Measurements from ENCODE around the gene EID2B.

EID2B gene

DNA sequence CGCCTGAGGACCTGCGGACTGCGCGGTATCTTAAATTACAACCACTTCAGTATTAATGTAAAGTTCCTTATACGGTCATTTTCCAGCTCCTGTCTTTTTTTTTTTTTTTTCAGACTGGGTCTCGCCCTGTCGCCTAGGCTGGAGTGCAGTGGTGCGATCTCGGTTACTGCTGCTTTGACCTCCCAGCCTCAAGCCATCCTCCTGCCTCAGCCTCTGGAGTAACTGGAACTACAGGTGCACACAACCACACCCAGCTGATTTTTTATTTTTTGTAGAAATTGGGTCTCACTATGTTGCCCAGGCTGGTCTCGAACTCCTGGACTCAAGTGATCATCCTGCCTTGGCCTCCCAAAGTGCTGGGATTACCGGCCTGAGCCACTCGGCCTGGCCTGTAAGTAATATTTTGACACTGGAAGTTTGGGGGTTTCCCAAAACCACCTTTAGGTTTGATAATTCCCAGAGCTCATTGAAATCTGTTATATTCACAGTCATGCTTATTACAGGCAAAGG lies 406 bp upstream of the EID2B start:
- DNase-seq (ENCODE audit: low read depth) = no peak

- DNase-seq (ENCODE audit: low read depth) = no peak
Observed at GRCh38 chr19:39531834-39532232, 819 bp downstream of the EID2B start.

DNA sequence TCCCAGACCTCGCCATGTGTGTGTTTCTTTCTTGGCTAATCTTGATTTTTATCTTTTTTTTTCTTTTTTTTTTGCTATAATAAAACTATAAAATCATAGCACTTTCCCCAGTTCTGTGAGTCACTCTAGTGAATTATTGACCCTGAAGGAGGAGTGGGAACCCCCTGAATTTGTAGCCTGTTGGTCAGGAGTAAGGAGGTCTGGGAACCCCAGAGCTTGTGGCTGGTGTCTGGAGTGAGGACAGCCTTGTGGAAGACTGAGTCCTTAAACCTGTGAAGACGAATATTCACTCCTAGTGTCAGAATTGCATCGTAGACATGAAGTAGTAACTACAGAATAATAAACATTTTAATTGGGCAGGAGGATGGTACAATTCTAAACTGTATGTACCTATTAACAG lies 7.4 kb downstream of the EID2B start:
- no peak for DNase-seq (ENCODE audit: low read depth)

DNA sequence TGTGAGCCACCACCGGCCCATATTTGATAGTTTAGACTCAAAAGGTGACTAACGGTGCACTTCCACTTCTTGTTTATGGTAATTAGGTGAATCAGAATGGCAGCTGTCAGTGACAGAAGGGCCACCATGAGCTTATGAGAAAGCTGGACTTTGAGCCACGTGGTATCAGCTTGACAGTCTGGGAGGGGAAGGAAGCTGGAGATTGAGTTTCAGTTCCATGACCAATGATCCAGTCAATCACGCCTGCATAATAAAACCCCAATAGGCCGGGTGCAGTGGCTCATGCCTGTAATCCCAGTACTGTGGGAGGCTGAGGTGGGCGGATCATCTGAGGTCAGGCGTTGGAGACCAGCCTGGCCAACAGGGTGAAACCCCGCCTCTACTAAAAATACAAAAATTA lies 8.2 kb downstream of the EID2B start:
- no peak for DNase-seq (ENCODE audit: low read depth)

GRCh38 chr19:39520541-39521484 lies 11.8 kb downstream of the EID2B start:
- DNase-seq (ENCODE audit: low read depth) = no peak

- DNase-seq (ENCODE audit: low read depth) = no peak
Observed at GRCh38 chr19:39518975-39519374, 13.7 kb downstream of the EID2B start.

GRCh38 chr19:39518458-39518857 lies 14.2 kb downstream of the EID2B start:
- no peak for DNase-seq (ENCODE audit: low read depth)

DNA sequence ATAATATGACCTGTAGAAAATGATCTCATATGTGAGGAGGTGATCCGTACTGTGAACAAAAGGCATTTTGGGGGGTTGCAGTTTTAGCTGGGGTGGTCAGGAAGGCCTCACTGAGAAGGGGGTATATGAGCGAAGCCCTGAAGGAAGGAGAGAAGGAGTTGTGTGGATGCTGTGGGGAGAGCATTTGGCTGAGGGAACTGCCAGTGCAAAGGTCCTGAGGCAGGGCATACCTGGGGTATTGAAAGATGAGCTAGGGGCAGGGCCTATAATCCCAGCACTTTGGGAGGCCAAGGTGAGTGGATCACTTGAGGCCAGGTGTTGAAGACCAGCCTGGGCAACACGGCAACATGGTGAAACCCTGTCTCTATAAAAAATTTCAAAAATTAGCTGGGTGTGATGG lies 15.2 kb downstream of the EID2B start:
- DNase-seq (ENCODE audit: low read depth) = no peak

DNA sequence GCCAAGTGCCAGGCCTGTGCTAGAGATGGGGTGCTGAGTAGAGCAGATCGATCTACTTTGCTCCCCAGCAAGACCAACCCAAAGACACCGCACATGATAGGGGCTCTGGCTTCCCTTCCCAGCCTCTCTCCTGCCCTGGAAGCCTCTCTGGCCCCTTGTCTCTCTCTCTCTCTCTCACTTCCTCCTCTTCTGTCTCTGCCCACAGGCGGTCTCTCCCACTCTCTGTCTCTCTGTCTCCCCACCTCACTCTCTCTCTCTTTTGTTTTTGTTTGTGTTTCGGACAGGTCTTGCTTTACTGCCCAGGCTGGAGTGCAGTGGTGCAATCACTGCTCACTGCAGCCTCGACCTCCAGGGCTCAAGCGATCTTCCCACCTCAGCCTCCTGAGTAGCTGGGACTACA lies 16.4 kb downstream of the EID2B start:
- no peak for DNase-seq (ENCODE audit: low read depth)

DNA sequence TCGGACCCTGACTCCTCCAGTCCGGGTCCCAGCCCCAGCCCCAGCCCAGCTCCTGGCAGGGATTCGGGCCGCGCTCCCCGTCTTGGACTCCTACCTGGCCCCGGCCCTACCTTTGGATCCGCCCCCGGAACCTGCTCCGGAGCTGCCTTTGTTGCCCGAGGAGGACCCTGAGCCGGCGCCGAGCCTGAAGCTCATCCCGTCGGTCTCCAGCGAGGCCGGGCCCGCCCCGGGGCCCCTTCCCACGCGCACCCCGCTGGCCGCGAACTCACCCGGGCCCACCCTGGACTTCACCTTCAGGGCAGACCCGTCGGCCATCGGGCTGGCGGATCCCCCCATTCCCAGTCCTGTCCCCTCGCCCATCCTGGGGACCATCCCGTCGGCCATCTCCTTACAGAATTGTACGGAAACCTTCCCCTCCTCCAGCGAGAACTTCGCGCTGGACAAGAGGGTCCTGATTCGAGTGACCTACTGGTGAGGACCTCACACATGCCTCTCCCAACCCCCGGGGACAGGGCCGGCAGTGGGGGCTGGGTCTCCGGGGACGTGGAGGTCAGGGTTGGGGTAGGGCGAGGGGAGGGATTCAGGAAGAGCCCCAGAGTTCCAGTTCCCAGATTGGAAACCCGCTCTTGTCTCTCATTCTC lies 17.0 kb downstream of the EID2B start:
- no peak for DNase-seq (ENCODE audit: low read depth)

GRCh38 chr19:39514840-39515550 lies 17.7 kb downstream of the EID2B start, which contains the start of gene SELENOV:
Gene SELENOV, plus strand, starts transcription at chr19:39515139. Its CDS starts 74 bp downstream, at chr19:39515213.
- DNase-seq (ENCODE audit: low read depth) = no peak

DNA sequence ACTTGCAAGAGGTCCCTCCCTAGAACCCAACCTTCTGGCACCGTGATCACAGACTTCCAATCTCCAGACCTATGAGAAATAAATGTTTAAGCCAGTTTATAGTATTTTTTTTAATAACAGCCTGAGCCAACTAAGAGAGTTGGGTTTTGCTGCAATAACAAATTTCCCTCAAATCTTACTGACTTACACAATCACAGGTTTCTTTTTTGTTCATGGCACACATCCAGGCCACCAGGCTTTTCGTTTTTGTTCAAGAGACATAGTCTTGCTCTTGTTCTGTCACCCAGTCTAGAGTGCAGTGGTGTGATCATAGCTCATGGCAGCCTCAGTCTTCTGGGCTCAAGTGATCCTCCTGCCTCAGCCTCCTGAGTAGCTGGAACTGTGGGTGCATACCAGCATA lies 19.7 kb downstream of the EID2B start:
- no peak for DNase-seq (ENCODE audit: low read depth)

- no peak for DNase-seq (ENCODE audit: low read depth)
Observed at GRCh38 chr19:39509233-39509632, 23.4 kb downstream of the EID2B start.

- DNase-seq (ENCODE audit: low read depth) = no peak
Observed at GRCh38 chr19:39508629-39509028, 24.0 kb downstream of the EID2B start.

DNA sequence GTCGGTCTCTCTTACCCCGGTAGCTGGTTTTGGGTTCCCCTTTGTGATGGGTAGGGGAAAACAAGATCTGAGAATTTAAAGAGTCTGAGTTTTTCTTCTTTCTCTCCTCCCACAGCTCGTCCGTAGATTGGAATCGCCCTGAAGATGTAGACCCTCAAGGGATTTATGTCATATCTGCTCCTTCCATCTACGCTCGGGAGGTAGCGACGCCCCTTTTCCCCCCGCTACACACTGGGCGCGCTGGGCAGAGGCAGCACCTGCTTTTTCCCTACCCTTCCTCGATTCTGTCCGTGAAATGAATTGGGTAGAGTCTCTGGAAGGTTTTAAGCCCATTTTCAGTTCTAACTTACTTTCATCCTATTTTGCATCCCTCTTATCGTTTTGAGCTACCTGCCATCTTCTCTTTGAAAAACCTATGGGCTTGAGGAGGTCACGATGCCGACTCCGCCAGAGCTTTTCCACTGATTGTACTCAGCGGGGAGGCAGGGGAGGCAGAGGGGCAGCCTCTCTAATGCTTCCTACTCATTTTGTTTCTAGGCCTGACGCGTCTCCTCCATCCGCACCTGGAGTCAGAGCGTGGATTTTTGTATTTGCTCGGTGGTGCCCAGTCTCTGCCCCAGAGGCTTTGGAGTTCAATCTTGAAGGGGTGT lies 24.8 kb downstream of the EID2B start:
- DNase-seq (ENCODE audit: low read depth) = no peak

GRCh38 chr19:39506944-39507714 lies 25.5 kb downstream of the EID2B start:
- DNase-seq (ENCODE audit: low read depth) = peak; percentile 67

DNA sequence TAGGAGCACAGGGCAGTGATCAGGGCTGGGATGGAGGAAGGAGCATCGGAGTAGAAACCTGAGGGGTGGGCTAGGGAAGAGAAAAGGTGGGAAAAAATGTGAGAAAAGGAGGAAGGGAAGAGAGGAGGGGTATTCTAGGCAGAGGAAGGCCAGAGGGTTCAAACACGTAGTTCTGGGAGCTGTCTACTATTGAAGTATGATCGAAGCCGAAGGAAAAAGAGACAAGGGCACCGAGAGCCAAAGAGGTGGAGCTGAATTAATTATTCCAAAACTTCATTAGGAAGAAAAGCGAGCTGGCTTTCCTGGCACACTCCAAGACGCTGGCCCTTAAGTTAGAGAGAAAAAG lies 26.1 kb downstream of the EID2B start:
- no peak for DNase-seq (ENCODE audit: low read depth)

DNA sequence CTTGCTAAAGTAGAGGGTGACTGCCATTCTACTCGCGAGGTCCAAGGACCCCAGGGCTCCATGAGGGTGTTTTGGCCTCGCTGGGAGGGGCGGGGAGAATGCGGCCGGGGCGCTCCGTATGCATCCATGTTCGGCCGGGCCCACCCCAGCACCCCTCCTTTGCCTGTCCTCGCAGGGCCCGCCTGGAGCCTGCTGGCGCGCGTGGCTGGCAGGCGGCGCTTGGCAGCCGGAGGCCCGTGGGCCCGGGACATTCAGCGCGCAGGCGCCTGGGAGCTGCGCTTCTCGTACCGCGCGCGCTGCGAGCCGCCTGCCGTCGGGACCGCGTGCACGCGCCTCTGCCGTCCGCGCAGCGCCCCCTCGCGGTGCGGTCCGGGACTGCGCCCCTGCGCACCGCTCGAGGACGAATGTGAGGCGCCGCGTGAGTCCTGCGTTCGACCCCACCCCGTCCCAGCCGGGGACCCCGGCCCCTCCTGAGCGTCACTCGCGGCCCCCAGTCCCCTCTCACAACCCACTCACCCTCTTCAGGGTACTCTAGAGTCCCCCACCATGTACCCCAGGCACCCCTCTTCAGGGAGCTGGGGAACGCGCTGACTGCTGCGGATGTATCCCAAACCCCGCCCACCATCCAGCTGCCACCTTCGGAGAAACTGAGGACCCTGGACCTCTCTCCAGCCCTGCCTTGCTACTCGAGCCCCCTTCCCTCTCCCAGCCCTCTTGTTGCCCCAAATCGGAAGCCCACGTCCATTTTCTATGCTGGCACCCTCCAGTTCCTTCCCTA lies 29.8 kb downstream of the EID2B start:
- peak; percentile 62 for DNase-seq (ENCODE audit: low read depth)

DNA sequence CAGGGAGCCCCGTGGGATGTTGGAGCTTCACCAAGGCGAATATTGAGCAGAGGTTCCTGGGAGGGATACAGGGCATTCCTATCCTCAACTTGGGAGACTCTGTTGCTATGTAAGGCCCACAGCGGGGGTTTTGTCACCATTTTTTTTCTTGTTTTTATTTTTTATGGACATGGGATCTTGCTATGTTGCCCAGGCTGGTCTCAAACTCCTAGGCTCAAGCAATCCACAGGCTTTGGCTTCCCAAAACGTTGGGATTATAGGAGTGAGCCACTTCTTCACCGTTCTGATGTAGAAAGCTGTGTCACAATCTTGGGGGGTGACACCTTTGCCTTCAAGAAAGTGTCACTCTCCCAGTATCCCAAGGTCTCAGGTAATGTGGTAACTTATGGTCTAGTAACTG lies 31.3 kb downstream of the EID2B start:
- no peak for DNase-seq (ENCODE audit: low read depth)

- DNase-seq (ENCODE audit: low read depth) = no peak
Observed at GRCh38 chr19:39500543-39500942, 32.1 kb downstream of the EID2B start.

GRCh38 chr19:39499932-39500331 lies 32.7 kb downstream of the EID2B start:
- DNase-seq (ENCODE audit: low read depth) = no peak

Measured in ELR (cell line).